HL-60/S4 treated with retinoic acid at 250 ng/mL for 4 days and 3 days (cell line): Measurements from ENCODE around the gene MIA2.

Source experiments
- in situ Hi-C: fragments of 300-500 bp; cut with MboI; formaldehyde crosslinking; loops from 2 replicates; pipeline ENCODE4 v1.7.0; 2022; ENCODE audit warnings: low sequenced_read_pairs

Gene MIA2

DNA sequence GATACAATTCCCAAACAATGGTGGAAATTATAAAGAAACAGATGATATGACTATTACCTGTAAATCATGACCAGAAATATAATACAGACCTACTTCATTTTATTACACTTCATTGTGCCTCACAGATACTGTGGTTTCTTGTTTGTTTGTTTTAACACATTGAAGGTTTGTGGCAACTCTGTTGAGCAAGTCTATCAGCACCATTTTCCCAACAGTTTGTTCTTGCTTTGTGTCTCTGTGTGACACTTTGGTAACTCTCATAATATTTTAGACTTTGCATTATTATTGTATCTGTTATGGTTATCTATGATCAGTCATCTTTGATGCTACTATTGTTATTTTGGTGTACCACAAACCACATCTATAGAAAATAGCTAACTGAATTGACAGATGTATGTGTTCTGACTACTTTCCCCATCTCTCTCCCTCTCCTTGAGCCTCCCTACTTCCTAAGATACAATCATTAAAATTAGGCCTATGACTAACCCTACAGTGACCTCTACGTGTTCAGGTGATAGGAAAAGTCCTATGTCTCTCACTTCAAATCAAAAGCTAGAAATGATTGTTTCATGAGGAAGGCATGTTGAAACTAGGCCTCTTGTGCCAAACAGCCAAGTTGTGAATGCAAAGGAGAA is 149.4 kb downstream of the MIA2 start:
- in situ Hi-C loops, result no loop called here

DNA sequence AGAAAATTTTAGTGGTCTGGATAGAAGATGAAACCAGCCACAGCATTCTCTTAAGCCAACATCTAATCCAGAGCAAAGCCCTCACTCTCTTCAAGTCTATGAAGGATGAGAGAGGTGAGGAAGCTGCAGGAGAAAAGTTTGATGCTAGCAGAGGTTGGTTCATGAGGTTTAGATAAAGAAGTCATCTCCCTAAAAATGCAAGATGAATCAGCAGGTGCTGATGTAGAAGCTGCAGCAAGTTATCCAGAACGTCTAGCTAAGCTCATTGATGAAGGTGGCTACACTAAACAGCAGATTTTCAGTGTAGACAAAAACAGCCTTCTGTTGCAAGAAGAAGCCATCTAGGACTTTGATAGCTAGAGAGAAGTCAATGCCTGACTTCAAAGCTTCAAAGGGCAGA is 150.0 kb downstream of the MIA2 start:
- in situ Hi-C loops, result no loop called here

DNA sequence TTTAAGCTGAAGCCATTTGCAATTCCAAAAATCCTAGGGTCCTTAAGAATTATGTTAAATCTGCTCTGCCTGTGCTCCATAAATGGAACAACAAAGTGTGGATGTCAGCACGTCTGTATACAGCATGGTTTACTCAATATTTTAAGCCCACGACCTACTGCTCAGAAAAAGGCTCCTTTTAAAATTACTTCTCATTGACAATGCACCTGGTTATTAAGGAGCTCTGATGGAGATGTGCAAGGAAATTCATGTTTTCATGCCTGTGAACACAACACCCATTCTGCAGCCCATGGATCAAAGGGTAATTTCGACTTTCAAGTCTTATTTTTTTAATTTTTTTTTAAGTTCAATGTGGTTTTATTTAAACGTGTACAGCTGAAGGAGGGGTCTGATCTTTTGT is 150.5 kb downstream of the MIA2 start:
- in situ Hi-C loops, result no loop called here

DNA sequence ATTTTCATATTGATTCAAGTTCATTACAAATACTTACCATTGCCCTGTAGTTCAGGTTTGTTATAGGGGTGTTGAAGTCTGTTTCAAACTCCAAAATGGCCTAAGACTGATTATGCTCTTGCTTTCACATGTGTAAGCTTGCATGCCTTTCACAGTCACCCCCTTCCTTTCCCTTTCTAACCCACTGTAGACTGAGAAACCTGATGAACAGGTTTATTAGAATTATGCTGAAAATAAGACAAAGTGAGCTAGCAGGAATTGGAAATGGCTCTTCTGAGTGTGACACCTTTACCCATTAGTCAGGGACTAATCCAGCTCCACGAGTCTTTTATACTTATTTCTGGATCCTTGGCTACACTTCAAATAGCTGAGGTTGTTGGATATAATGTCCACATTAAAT is 159.6 kb downstream of the MIA2 start:
- in situ Hi-C loops, result no loop called here

DNA sequence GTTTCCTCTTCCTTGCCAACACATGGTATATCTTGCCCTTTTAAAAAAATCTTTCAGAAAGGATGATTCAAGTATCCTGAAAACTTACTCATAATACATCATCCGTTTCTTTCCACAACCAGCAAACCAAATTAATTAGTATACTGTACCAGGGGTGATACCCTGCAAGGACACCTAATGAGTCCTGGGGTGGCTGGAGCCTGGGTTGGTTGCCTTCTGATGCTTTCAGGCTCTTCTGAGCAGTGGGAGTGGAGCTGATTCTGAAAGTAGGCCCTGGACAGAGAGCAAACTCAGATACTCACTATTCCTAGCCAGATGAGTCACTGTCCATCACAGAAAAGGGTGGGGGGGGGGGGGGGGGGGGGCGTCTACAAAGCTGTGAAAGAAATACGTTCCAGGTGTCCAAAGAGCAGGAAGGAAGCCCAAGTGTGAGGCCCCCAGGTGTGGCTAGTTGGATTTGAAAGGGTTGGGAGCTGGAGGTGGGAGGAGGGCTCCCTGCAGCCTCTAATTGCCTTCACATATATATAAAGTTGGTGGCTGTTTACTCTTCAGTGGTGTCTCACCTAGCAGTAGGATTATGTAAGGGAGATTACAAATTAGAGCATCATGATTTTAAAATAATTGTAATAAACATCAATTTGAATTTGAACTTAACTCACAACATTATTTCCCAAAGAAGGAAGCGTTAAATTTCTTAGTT is 162.0 kb downstream of the MIA2 start:
- in situ Hi-C loops, result no loop called here

DNA sequence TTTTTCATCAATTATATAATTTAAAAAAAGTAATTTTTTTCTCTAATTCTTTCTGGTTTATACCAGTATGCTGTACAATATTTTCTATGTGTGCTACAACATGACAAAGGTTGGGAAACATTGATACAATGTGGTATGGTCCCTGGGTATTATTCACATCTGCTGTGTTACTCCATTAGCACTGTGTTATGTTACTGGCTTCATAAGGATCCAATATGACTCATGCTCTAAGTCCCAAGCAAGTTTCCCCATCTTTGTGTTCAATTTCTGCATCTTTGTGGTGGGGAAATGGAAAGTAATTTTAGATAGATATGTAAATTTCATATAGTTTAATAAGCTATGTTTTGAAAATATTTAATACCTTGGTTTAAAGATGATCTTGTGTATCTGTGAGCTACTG is 162.7 kb downstream of the MIA2 start:
- in situ Hi-C loops, result no loop called here

DNA sequence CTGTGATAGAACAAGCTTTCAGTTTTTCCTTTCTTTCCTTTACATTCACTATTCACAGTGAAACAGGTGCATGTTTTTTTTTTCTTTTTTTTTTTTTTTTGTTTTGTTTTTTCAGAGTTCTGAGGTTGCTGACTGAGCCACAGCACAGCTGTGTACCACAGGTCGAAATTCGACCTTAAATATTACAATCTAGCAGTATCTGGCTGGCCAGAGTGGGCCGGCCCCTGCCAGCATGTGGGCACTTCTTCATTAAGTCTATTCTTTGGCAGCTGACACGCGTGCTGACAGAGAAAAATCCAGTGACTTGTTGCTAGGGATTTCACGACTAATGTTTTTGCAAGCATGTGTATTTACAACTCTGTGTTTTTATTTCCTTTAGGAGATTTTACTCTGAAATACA is 164.7 kb downstream of the MIA2 start:
- in situ Hi-C loops, result no loop called here

DNA sequence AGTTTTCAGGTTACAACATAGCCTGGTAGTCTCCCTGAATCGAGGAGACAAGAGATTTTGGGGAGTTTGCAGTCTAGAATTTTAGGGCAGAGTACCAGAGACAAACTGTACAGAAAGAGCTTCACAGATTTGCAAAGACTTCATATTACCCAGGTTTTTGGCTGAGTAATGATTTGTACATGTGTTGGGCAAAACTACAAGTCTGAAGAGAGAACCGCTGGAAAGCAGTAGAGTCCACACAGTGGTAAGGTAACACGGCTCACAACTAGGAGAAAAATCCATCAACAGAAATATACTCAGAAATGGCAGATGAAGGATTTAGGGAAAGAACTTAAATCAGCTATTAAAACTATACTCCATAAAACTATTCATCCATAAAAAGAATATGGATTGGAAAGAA is 172.8 kb downstream of the MIA2 start:
- in situ Hi-C loops, result no loop called here

DNA sequence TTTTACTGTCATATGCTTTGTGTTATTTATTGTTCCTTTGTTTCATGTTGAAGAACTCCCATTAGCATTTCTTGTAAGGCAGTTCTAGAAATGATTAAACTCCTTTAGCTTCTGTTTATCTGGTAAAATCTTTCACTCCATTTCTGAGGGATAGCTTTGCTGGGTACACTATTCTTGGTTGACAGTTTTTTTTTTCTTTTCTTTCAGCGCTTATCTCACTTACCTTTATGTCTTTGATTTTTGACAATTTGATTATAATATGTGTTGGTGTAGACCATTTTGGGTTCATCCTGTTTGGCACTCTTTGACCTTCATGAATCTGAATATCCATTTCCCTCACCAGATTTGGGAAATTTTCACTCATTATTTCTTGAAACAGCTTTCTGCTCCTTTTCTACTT is 182.4 kb downstream of the MIA2 start:
- in situ Hi-C loops, result no loop called here

DNA sequence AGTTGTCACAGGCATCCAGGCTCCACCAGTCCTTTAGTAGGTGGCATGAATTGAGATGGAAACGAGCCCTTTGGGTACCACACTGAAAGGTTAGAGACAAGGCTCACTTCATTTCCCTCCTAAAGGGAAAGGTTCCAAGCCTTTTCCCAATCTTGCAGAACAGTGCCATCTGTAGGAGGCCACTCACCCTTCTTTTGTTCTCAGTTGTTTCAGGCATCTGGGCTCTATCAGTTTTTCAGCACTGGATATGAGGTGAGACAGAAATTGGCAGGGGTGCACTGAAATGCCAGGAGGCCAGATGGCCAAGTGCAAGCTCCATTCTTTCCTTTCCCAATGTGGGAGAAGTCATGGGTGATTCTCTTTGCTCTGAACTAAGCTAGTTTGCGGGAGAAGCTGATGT is 183.3 kb downstream of the MIA2 start:
- in situ Hi-C loops, result no loop called here

DNA sequence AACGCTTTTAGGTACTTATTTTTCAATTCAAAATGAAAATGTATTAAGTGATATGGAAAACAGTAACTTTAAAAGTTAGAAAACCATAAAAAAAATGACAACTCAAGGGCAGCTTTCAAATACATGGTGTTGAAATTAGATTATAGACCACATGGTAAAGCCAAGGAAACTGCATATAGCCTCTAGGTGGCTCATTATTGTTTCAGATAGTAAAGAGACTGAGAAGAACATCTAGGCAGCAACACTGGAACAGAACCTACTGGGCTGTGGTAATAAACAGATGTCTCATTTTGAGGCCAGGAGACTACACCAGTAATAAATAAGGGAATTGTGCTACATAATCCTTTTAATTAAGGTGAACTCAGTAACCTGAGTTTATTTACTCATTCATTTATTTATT is 185.6 kb downstream of the MIA2 start:
- in situ Hi-C loops, result no loop called here

DNA sequence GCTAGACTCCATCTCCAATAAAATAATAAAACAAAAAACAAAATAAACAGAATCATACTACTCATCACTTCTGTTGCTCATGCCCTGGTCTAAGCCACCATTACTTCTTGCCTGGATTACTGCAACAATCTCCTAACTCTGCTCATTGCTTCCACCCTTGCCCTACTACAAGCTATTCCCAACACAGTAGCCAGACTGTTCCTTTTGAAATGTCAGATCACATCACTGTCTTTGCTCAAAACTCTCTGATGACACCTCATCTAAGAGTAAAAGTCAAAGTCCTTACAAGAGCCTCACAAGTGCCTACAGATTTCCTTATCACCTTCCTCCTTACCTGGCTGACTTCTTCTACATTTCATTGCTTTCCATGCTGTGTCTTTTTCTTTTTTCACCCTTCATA is 188.5 kb downstream of the MIA2 start:
- in situ Hi-C loops, result no loop called here

DNA sequence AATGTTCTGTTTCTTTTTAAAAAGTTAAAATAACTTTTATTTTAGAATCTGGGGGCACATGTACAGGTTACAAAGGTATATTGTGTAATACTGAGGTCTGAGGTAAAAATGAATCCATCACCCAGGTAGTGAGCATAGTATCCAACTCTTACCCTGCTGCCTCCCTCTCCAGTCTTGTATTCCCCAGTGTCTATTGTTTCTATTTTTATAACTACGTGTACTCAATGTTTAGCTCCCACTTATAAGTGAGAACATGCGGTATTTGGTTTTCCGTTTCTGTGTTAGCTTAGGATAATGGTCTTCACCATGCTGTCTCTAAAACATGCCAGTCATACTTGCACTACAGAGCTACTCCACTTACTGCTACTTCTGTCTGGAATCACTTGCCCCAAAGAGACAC is 190.1 kb downstream of the MIA2 start:
- in situ Hi-C loops, result no loop called here

DNA sequence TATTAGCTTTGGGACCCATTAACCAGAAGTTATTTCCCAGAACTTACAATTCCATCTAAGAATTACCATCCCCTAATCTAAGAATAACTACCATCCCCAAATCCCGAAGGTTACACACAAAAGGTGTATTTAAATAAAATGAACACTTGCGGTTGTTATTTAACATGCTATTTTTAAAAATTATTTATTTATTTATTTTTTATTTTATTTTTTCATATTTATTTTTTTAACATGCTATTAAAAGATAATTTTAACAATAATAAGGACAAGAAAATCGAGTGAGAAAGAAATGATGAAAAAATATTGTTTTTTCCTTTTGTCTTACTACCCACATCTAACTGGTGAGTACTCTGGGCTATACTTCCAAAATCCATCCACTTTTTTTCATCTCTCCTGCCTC is 192.2 kb downstream of the MIA2 start:
- in situ Hi-C loops, result no loop called here

DNA sequence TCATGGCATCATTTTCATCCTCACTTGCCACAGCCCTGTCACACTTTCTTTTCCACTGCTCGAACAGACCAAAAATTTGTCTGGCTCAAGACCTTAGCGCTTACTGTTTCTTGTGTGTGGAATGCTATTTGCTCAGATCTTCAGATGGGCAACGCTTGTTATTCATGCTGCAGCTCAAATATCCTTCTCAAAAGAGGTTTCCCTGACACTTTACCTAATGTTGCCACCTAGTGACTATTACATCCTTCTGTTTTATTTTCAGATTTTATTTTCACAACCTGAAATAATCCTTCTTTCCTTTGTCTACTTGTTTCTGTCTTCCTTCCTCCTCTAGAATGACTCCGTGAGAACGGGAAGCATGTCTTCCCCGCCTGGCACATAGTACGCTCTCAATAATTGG is 192.9 kb downstream of the MIA2 start:
- in situ Hi-C loops, result no loop called here

DNA sequence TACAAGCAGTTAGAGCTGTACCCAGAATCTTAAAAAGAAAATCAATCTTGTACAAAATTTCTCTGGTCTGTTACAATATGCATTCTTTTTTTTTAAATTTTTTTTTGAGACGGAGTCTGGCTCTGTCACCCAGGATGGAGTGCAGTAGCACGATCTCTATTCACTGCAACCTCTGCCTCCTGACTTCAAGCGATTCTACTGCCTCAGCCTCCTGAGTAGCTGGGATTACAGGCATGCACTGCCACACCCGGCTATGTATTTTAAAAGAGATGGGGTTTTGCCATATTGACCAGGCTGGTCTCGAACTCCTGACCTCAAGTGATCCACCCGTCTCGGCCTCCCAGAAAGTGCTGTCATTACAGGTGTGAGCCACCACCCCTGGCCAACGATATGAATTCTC is 194.4 kb downstream of the MIA2 start:
- in situ Hi-C loops, result no loop called here

DNA sequence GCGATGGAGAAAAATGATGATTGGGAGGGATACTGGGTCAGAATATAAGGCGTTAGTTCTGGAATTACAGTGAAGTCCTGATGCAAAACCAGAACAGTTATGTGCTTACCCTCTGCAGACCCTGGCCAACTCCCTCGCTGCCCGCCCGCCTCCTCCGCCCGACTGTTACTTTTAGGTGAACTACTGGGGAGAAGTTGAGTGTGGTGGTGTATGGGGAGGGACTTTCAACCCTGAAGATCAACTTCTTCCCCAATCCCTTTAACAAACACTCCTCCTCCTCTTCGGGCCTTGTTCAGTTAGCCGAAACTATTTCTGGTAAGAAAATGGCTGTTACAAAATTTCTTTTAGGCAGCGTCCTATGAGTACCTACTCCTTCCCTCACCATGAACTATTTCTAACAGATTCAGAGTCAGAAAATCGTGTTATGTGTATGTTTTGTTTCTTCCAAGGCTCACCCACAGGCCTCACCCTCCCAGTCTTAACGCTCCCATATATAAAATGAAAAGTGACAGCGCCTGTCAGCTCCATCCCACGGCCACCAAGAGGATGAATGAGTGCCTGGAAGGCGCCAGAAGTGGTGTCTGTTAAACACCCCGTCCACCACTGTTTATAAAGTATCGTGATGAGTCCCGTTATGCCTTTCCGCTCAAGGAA is 197.2 kb downstream of the MIA2 start:
- in situ Hi-C loops, result no loop called here

DNA sequence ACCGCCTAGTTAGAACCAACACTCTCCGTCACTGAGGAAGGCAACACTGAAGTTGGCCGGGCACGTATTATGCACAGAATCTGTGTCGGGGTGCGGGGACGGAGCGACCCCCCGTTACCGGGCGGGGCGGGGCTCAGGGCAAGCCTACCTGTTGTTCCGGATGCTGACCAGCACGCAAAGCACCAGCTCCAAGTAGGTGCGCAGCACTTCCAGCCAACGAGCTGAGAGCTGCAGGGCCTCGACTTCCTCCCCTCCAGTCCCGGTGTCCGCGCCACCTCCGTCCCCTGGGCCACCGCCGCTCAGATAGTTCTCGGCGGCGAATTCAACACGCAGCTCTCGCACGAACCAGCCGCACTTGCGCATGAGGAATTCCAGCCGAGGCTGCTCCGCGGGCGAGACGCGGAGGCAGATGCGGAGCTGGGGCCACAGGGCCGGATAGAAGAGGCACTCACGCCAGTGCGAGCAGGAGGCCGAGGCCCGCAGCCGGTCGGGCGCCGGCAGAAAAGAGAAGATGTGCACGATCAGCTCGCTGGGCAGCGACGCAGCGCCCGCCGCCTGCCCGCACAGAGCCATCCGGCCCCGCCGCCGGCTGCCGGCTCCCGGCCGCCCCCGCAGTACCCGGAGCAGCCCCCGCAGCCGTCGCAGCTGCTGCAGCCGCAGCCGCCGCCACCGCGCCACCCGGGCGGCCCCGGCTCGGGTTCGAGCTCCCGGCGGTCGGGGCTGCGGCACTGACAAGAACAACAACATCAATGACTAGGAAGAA is 197.9 kb downstream of the MIA2 start:
- in situ Hi-C loops, result no loop called here

DNA sequence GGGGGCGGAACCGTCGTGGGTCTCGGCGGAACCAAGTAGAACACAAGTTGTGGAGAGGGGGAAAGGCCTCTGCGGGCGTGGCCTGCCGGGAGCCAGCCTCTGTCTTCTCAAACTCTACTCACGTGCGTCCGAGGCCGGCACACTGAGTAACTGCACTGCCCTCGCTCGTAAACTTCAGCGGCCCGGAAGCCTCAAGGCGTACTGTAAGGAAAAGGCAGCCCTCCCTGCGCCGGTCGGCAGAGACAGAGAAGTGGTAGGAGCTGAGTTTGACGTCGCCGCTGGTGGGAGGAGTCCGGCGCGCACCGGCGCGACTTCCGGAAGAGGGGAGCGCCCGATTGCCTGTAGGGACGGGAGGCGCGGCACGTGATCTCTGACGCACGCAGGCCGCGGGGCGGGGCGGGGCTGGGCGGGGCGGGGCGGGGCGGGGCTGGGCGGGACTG is 198.5 kb downstream of the MIA2 start, which contains the start of gene FBXO33:
TSS of gene FBXO33 (minus strand) at position 255 of the 440 bp plus-strand sequence. CDS start 271 bp downstream, outside the sequence.
- in situ Hi-C loops, result no loop called here

DNA sequence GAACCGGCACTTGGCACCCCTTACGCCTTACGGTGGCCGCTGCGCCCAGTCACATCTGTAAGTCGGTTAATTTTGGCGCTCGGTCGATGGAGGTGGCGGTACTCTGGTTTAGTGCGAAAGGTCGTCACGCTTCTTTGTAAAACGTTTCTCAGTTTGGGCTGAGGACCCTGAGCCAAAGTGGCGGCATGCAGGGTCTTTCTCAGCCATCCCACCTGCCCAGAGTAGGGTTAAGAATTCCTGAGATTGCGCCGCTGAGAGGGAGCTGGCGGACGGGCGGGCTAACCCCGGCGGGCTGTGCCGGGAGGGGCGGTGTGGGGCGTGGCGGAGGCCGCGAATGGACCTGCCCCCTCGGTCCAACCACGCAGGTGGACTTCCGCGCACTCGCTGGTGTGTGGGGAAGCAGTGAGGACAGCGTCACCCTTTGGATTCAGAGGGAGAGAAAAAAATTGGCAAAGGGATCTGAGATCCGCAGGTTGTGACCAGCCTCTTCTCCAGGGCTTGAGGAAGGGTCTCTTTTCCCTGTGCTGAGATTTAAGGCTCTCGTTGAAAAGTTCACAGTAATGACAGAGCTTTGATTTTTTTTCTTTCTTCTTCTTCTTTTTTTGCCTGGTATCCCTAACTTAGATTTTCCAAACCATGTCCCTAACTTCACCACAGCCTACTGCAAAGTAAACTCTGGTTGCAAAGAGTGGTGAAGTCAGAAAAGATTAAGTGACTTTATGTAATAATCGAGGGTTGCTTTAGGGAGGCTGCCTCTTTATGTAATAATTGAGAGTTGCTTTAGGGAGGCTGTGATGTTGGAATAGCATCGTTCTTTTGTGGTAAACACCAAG is 199.1 kb downstream of the MIA2 start:
- in situ Hi-C loops, result no loop called here

DNA sequence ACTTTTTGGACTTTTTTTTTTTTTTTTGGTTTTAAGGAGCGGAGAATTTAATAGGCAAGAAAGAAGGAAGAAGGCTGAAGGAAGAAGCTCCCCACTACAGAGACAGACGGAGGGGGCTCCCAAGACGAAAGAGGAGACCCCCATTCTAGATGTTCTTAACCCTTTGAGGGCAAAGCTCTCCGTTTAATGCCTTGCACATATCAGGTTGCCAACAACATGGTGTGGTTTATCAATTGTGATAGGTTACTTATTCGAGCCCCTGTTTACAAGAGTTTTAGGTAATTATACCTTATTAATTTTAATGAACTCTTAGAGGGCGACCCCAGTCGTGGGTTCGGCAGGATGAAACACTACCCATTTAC is 199.7 kb downstream of the MIA2 start:
- in situ Hi-C loops, result no loop called here
